Nephron (organoid): ENCODE results near the gene SCLY.

Source experiments
- H3K27ac Mint-ChIP-seq, 3 experiments: 2 replicates each; pipeline ENCODE4 v1.8.0; 2020; ENCODE audit warnings: mixed read lengths in 3 of 3, mild to moderate bottlenecking in 2 of 3, moderate library complexity in 1 of 3
- H3K27me3 Mint-ChIP-seq: 2 replicates; pipeline ENCODE4 v1.8.0; 2021; ENCODE audit warnings: low read depth, mild to moderate bottlenecking, moderate library complexity, mixed read lengths
- H3K36me3 Mint-ChIP-seq: 2 replicates; pipeline ENCODE4 v1.8.0; 2020; ENCODE audit warnings: low read depth, mixed read lengths
- H3K4me1 Mint-ChIP-seq: 2 replicates; pipeline ENCODE4 v1.8.0; 2020; ENCODE audit warnings: mixed read lengths
- H3K4me3 Mint-ChIP-seq, 3 experiments: 2 replicates each; pipeline ENCODE4 v1.8.0; 2020; ENCODE audit warnings: mild to moderate bottlenecking in 3 of 3, mixed read lengths in 3 of 3, moderate library complexity in 2 of 3
- H3K9me3 Mint-ChIP-seq: 2 replicates; pipeline ENCODE4 v1.8.0; 2020; ENCODE audit warnings: mixed read lengths
- CTCF ChIP-seq, 3 experiments: fragments of 200-600 bp; sonication (generic); IDR thresholded peaks; one replicate each; pipeline ENCODE4 v1.5.0; 2021; ENCODE audit warnings: antibody characterized with exemption in 3 of 3; ENCODE audit not compliant: unreplicated experiment in 3 of 3

The SCLY gene

GRCh38 chr2:238106339-238106697 lies 45.5 kb downstream of the SCLY start:
- no peak overlapping the region for H3K27ac Mint-ChIP-seq
- peaks cover 19% of the 10 kb centered on the region for H3K4me1 Mint-ChIP-seq
- no peak for TF ChIP-seq CTCF (IDR thresholded peaks at IDR 0.05; ENCODE audit: unreplicated experiment in 3 of 3)
- peaks cover 1% of the 10 kb centered on the region for H3K9me3 Mint-ChIP-seq
- peaks cover 9% of the 10 kb centered on the region for H3K27me3 Mint-ChIP-seq
- no peak overlapping the region for H3K4me3 Mint-ChIP-seq
- no peaks in the 10 kb centered on the region for H3K36me3 Mint-ChIP-seq

DNA sequence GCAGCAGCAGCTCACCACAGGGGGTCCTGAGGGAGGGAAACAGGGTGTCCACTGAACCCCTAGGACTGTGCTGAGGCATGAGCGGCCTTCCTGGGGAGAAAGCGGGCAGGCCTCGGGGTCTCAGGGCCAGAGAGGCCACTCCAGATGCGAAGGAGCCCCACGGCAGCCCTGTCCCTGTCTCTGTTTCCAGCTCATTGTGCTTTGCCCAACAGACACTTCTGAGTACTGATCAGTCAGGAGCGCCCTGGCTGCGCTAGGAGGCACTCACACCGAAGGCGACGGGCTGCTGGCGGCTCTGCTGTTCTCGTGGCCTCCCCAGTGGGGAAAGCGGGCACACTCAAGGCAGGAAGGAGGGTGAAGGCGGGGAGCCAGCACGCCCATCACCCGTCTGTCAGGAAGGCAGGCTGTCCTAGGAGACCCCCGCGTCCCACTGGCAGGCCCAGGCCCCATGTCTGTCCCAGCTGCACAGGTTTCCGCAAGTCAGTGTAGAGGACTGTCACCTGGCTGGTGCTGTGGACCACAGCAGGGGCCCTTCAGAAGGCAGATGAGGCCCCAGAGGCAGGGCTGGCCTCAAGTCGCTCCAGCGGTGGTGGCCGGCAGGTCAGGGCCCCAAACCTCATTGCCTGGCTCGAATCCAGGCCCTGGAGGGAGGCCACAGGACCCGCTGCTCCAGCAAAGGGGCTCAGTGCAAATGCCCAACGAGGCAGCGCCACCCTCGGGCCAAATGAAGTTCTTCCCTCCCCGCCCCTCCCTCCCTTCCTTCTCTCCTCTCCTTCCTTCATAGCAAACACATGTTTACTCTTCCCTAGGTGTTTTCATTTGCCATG lies 46.1 kb downstream of the SCLY start:
- no peaks in the 10 kb centered on the region for H3K36me3 Mint-ChIP-seq

GRCh38 chr2:238107525-238108422 lies 47.0 kb downstream of the SCLY start:
- Mint-ChIP-seq H3K27me3 (peaks cover 10% of the 10 kb centered on the region), H3K4me3 (no peak overlapping the region), H3K36me3 (peaks cover under 1% of the 10 kb centered on the region), H3K4me1 (peaks cover 19% of the 10 kb centered on the region), H3K27ac (peak overlapping the region in 2 of 3 experiments; percentile 26 to 37), H3K9me3 (peaks cover 4% of the 10 kb centered on the region)
- no peak for TF ChIP-seq CTCF (IDR thresholded peaks at IDR 0.05; ENCODE audit: unreplicated experiment in 3 of 3)

More for the DNA sequence above, 46.1 kb downstream of the SCLY start:
- Mint-ChIP-seq H3K4me1 (peaks cover 19% of the 10 kb centered on the region), H3K9me3 (peaks cover 2% of the 10 kb centered on the region), H3K27me3 (peaks cover 9% of the 10 kb centered on the region), H3K27ac (no peak overlapping the region), H3K4me3 (no peak overlapping the region)
- TF ChIP-seq CTCF (IDR thresholded peaks at IDR 0.05; ENCODE audit: unreplicated experiment in 3 of 3): peak in 1 of 3 experiments; percentile 18

DNA sequence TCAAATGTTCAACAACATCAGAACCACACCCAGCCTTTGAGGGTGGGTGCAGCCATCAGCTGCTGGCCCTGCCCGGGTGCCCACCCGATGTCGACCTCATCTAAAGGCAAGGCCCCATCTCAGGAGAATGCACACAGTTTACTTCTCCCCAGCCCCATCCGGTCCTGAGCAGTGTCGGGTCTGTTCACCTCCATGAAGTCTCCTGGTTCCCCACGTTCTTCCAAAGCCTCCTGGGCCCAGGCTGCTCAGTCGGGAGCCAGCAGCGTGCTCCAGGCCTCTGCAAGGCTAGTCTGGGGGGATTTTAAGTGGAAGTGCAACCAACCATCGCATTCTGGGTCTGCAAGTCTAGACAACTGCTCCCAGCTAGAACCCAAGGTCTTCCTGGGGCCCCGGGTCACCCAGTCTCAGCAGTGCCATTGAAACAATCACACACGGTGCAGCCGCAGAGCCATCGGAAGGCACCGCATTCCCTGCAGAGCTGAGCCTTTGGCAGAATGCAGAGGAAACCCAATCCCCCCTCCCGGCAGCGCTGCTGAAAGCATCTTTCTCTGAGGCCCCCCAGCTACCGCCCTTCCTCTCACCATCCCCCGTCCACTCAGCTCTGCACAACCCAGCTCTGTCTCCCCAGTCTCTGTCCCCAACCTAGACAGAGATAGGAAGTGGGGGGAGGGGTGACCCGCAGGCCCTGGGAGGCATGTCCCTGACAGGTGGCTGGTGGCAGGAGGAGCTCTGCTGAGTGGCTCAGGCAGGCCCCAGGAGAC lies 47.8 kb downstream of the SCLY start:
- Mint-ChIP-seq H3K9me3 (peaks cover 11% of the 10 kb centered on the region), H3K27ac (peak overlapping the region; percentile 26 to 61 (median 37)), H3K4me1 (peaks cover 19% of the 10 kb centered on the region), H3K4me3 (no peak overlapping the region), H3K27me3 (peaks cover 18% of the 10 kb centered on the region), H3K36me3 (peaks cover 7% of the 10 kb centered on the region)
- TF ChIP-seq CTCF (IDR thresholded peaks at IDR 0.05; ENCODE audit: unreplicated experiment in 3 of 3): no peak

DNA sequence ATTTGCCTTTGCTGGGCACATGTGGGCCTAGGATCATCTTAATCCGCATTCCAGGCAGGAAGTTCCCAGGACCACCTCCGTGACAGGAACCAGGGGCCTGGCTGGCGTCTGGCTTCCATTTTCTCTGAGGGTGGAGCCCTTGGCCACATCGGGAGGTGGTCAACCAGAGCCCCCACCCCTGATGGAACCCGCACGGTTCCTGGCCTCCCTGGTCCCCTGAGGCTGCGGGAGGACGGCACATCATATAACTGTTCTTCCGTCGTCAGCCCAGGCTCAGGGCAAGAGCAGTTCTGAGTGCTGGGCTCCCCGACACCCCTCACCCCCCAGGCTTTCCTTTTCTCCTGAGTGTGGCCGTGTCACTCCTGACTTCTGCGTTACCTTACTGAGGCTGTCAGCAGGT lies 52.8 kb downstream of the SCLY start:
- H3K27me3 Mint-ChIP-seq: peaks cover 34% of the 10 kb centered on the region
- H3K4me3 Mint-ChIP-seq: no peak overlapping the region
- TF ChIP-seq CTCF (IDR thresholded peaks at IDR 0.05; ENCODE audit: unreplicated experiment in 3 of 3): no peak
- peaks cover 7% of the 10 kb centered on the region for H3K36me3 Mint-ChIP-seq
- H3K4me1 Mint-ChIP-seq: peaks cover 12% of the 10 kb centered on the region
- H3K9me3 Mint-ChIP-seq: peaks cover 18% of the 10 kb centered on the region
- no peak overlapping the region for H3K27ac Mint-ChIP-seq
